Stimulated activated CD8-positive, alpha-beta memory T cell treated with anti-CD3 and anti-CD28 coated beads, Interleukin-15, amount 100 ng/mL, for 48 hours (primary cell): ENCODE measurements around the gene WDR5.

ENCODE experiments used
- DNase-seq, 2 donors: peaks; one replicate each; pipeline ENCODE4 v3.0.0-alpha.2; 2020; ENCODE audit warnings: low read depth in 2 of 2

WDR5 gene

GRCh38 chr9:134132208-134132870, 3.5 kb upstream of the WDR5 start:
- no peak for DNase-seq

- no peak for DNase-seq
These were observed 936 bp upstream of the WDR5 start for GRCh38 chr9:134134949-134135342.

GRCh38 chr9:134136118-134136995, 475 bp downstream of the WDR5 start:
- DNase-seq: no peak

GRCh38 chr9:134136996-134137299, 1.1 kb downstream of the WDR5 start:
- DNase-seq: no peak

- DNase-seq: no peak
These were observed 2.4 kb downstream of the WDR5 start for GRCh38 chr9:134138292-134138691.

- DNase-seq: no peak
These were observed 3.2 kb downstream of the WDR5 start for GRCh38 chr9:134139081-134139480.

GRCh38 chr9:134141906-134142305, 6.0 kb downstream of the WDR5 start:
- no peak for DNase-seq

GRCh38 chr9:134144801-134145200, 8.9 kb downstream of the WDR5 start:
- DNase-seq: no peak

GRCh38 chr9:134145262-134145661, 9.4 kb downstream of the WDR5 start:
- no peak for DNase-seq

- DNase-seq: no peak
These were observed 11.1 kb downstream of the WDR5 start for GRCh38 chr9:134146774-134147493.

- DNase-seq: no peak
These were observed 13.5 kb downstream of the WDR5 start for GRCh38 chr9:134149380-134149779.

- DNase-seq: no peak
These were observed 14.8 kb downstream of the WDR5 start for GRCh38 chr9:134150557-134151214.

- DNase-seq: no peak
These were observed 16.2 kb downstream of the WDR5 start for GRCh38 chr9:134152022-134152448.

- DNase-seq: no peak
These were observed 16.6 kb downstream of the WDR5 start for GRCh38 chr9:134152488-134152887.

- no peak for DNase-seq
These were observed 17.6 kb downstream of the WDR5 start for GRCh38 chr9:134153450-134153849.

GRCh38 chr9:134154262-134154701, 18.4 kb downstream of the WDR5 start:
- DNase-seq: no peak

GRCh38 chr9:134155812-134156377, 20.0 kb downstream of the WDR5 start:
- no peak for DNase-seq

GRCh38 chr9:134156564-134157377, 20.9 kb downstream of the WDR5 start:
- DNase-seq: no peak

- DNase-seq: no peak
These were observed 21.6 kb downstream of the WDR5 start for GRCh38 chr9:134157378-134157885.

GRCh38 chr9:134158242-134158641, 22.4 kb downstream of the WDR5 start:
- no peak for DNase-seq
